Osteocyte (in vitro differentiated cells): ENCODE results near the gene DLEC1. TPM values are rescaled to one million over a fixed set of nuclear protein-coding genes. Genes with fewer than 3 reads are reported as not detected.
"Not testable (repeated sequence)": the region's sequence is repeated elsewhere in the genome, so short reads cannot be mapped to it uniquely, and the experiment has no call there.

Source experiments
- DNase-seq: peaks from one replicate; pipeline ENCODE4 v3.0.0; 2021; ENCODE audit warnings: mixed read lengths; ENCODE audit not compliant: unreplicated experiment; ENCODE audit errors: extremely low spot score
- H3K27ac Mint-ChIP-seq: one replicate; pipeline ENCODE4 v1.8.0; 2021; ENCODE audit warnings: mild to moderate bottlenecking, mixed read lengths; ENCODE audit not compliant: unreplicated experiment
- H3K27me3 Mint-ChIP-seq: one replicate; pipeline ENCODE4 v1.8.0; 2021; ENCODE audit warnings: mixed read lengths; ENCODE audit not compliant: unreplicated experiment
- H3K36me3 Mint-ChIP-seq: one replicate; pipeline ENCODE4 v1.8.0; 2021; ENCODE audit warnings: mixed read lengths; ENCODE audit not compliant: unreplicated experiment
- H3K4me1 Mint-ChIP-seq: one replicate; pipeline ENCODE4 v1.8.0; 2021; ENCODE audit warnings: mixed read lengths; ENCODE audit not compliant: unreplicated experiment
- H3K4me3 Mint-ChIP-seq: one replicate; pipeline ENCODE4 v1.8.0; 2021; ENCODE audit warnings: mild to moderate bottlenecking, moderate library complexity, mixed read lengths; ENCODE audit not compliant: unreplicated experiment
- H3K9me3 Mint-ChIP-seq: one replicate; pipeline ENCODE4 v1.8.0; 2021; ENCODE audit warnings: mixed read lengths; ENCODE audit not compliant: unreplicated experiment
- CTCF ChIP-seq: fragments of 200-600 bp; sonication (generic); IDR thresholded peaks from 2 replicates; pipeline ENCODE4 v1.5.0; 2021; ENCODE audit warnings: antibody characterized with exemption, mild to moderate bottlenecking, moderate library complexity
- total RNA-seq: library from RNA; stranded (reverse); gene quantifications from 2 replicates; pipeline ENCODE4 v1.2.1, GENCODE V29; 2021

The DLEC1 gene
- total RNA-seq, 1 donor from 2014 or later = 0.62 TPM

- Mint-ChIP-seq H3K9me3 (no peaks in the 10 kb centered on the region), H3K4me3 (no peak overlapping the region), H3K27ac (no peak overlapping the region), H3K27me3 (no peaks in the 10 kb centered on the region), H3K4me1 (no peaks in the 10 kb centered on the region), H3K36me3 (no peaks in the 10 kb centered on the region)
- DNase-seq = no peak
- TF ChIP-seq CTCF = no peak
Measured at GRCh38 chr3:38158472-38158871, 119.5 kb downstream of the DLEC1 start.

GRCh38 chr3:38160704-38161103 is 121.7 kb downstream of the DLEC1 start:
- not testable (repeated sequence) for H3K27me3 Mint-ChIP-seq, H3K4me1 Mint-ChIP-seq, H3K27ac Mint-ChIP-seq, DNase-seq, H3K4me3 Mint-ChIP-seq, H3K36me3 Mint-ChIP-seq, H3K9me3 Mint-ChIP-seq

- Mint-ChIP-seq H3K27me3 (no peaks in the 10 kb centered on the region), H3K9me3 (no peaks in the 10 kb centered on the region), H3K36me3 (no peaks in the 10 kb centered on the region), H3K4me1 (peaks cover 29% of the 10 kb centered on the region), H3K4me3 (no peak overlapping the region), H3K27ac (no peak overlapping the region)
- no peak for DNase-seq
- peak; percentile 22 for TF ChIP-seq CTCF
Measured at GRCh38 chr3:38163117-38163840, 124.3 kb downstream of the DLEC1 start.

- H3K4me1 Mint-ChIP-seq = peaks cover 36% of the 10 kb centered on the region
- H3K4me3 Mint-ChIP-seq = peak overlapping the region; percentile 84
- no peaks in the 10 kb centered on the region for H3K36me3 Mint-ChIP-seq
- TF ChIP-seq CTCF = no peak
- H3K9me3 Mint-ChIP-seq = no peaks in the 10 kb centered on the region
- no peak for DNase-seq
- no peaks in the 10 kb centered on the region for H3K27me3 Mint-ChIP-seq
- H3K27ac Mint-ChIP-seq = peak overlapping the region; percentile 99
Measured at GRCh38 chr3:38163841-38164642, 125.0 kb downstream of the DLEC1 start.

- Mint-ChIP-seq H3K4me1 (peaks cover 42% of the 10 kb centered on the region), H3K9me3 (no peaks in the 10 kb centered on the region), H3K4me3 (peak overlapping the region; percentile 84), H3K27me3 (no peaks in the 10 kb centered on the region), H3K27ac (peak overlapping the region; percentile 99), H3K36me3 (no peaks in the 10 kb centered on the region)
- no peak for TF ChIP-seq CTCF
- DNase-seq = no peak
Measured at GRCh38 chr3:38164643-38164951, 125.6 kb downstream of the DLEC1 start.
